Activated B cell treated with CpG ODN at 0.5 μM for 24 hours (primary cell): ENCODE measurements around the gene MYCBPAP. TPM values are rescaled to one million over a fixed set of nuclear protein-coding genes. Genes with fewer than 3 reads are reported as not detected.
"Not testable (repeated sequence)": the region's sequence is repeated elsewhere in the genome, so short reads cannot be mapped to it uniquely, and the experiment has no call there.

Experiments
- ATAC-seq: fragments of 200-7000 bp; cut with Tn5 transposase; one replicate; pipeline ENCODE4 v1.10.0; 2021; ENCODE audit warnings: low read depth, mild to moderate bottlenecking, moderate library complexity
- CTCF ChIA-PET: fragments of 350-600 bp; sonication (Branson Sonifier 250); formaldehyde crosslinking; loops from one replicate; lab custom pipeline; 2021; ENCODE audit warnings: antibody characterized with exemption; lab: Charles Lee
- POLR2A ChIA-PET: fragments of 350-600 bp; sonication (Branson Sonifier 250); formaldehyde crosslinking; loops from one replicate; lab custom pipeline; 2021; ENCODE audit warnings: antibody characterized with exemption; lab: Charles Lee
- DNase-seq: peaks from one replicate; pipeline ENCODE4 v3.0.0; 2022
- H3K27ac Mint-ChIP-seq: one replicate; pipeline ENCODE4 v1.8.0; 2020; ENCODE audit warnings: mixed read lengths
- H3K27me3 Mint-ChIP-seq: one replicate; pipeline ENCODE4 v1.8.0; 2021; ENCODE audit warnings: mixed read lengths
- H3K36me3 Mint-ChIP-seq: one replicate; pipeline ENCODE4 v1.8.0; 2021; ENCODE audit warnings: low read depth, mixed read lengths
- H3K4me1 Mint-ChIP-seq: one replicate; pipeline ENCODE4 v1.8.0; 2021; ENCODE audit warnings: mixed read lengths
- H3K4me3 Mint-ChIP-seq: one replicate; pipeline ENCODE4 v1.8.0; 2020; ENCODE audit warnings: mild to moderate bottlenecking, mixed read lengths
- H3K9me3 Mint-ChIP-seq: one replicate; pipeline ENCODE4 v1.8.0; 2020; ENCODE audit warnings: mixed read lengths
- CTCF ChIP-seq: fragments of 200-600 bp; IDR thresholded peaks from one replicate; pipeline ENCODE4 v1.8.0; 2022; ENCODE audit warnings: antibody characterized with exemption, mild to moderate bottlenecking
- intact Hi-C: fragments of 100-400 bp; cut with micrococcal nuclease; formaldehyde crosslinking; loops from one replicate; pipeline ENCODE4 v1.15.1; 2024
- total RNA-seq: library from RNA; stranded (reverse); gene quantifications from 2 replicates; pipeline ENCODE4 v1.2.3, GENCODE V29; 2022

Gene MYCBPAP
- total RNA-seq, 1 donor from 2014 or later = 2.3 TPM

- ATAC-seq = no peak
- peaks cover 15% of the 10 kb centered on the region for H3K4me1 Mint-ChIP-seq
- no peak overlapping the region for H3K27ac Mint-ChIP-seq
- POLR2A ChIA-PET = no interaction called here
- no peak overlapping the region for H3K4me3 Mint-ChIP-seq
- peaks cover 19% of the 10 kb centered on the region for H3K36me3 Mint-ChIP-seq
- TF ChIP-seq CTCF = no peak
- H3K9me3 Mint-ChIP-seq = no peaks in the 10 kb centered on the region
- peaks cover 6% of the 10 kb centered on the region for H3K27me3 Mint-ChIP-seq
- no peak for DNase-seq
- intact Hi-C loops = no loop called here
- CTCF ChIA-PET = interaction anchor here (2.1 kb wide), 1 partner anchor 78 kb away, joined by 9 read pairs; the partner anchor contains the start of gene LRRC59
Measured at GRCh38 chr17:50475362-50475761, 32.9 kb upstream of the MYCBPAP start.

GRCh38 chr17:50475775-50476544, 32.3 kb upstream of the MYCBPAP start:
- H3K27ac Mint-ChIP-seq, H3K9me3 Mint-ChIP-seq, intact Hi-C loops, POLR2A ChIA-PET, ATAC-seq, H3K27me3 Mint-ChIP-seq, DNase-seq, H3K4me3 Mint-ChIP-seq: not testable (repeated sequence)
- peaks cover 15% of the 10 kb centered on the region for H3K4me1 Mint-ChIP-seq
- CTCF ChIA-PET = interaction anchor here (2.1 kb wide), 1 partner anchor 78 kb away, joined by 9 read pairs; the partner anchor contains the start of gene LRRC59
- H3K36me3 Mint-ChIP-seq = peaks cover 20% of the 10 kb centered on the region

- peaks cover 15% of the 10 kb centered on the region for H3K4me1 Mint-ChIP-seq
- H3K27ac Mint-ChIP-seq = no peak overlapping the region
- TF ChIP-seq CTCF = no peak
- ChIA-PET POLR2A (interaction anchor here (1.9 kb wide), 1 partner anchor 79 kb away, joined by 9 read pairs; the partner anchor contains the start of gene LRRC59), CTCF (interaction anchor here (2.1 to 2.9 kb wide), 2 partner anchors 79 to 80 kb away, joined by 9 to 27 read pairs; partner anchors contain the start of gene LRRC59)
- H3K27me3 Mint-ChIP-seq = peaks cover 3% of the 10 kb centered on the region
- DNase-seq (no peak), ATAC-seq (no peak)
- H3K4me3 Mint-ChIP-seq = no peak overlapping the region
- peaks cover 22% of the 10 kb centered on the region for H3K36me3 Mint-ChIP-seq
- intact Hi-C loops = no loop called here
- H3K9me3 Mint-ChIP-seq = no peaks in the 10 kb centered on the region
Measured at GRCh38 chr17:50476545-50477315, 31.5 kb upstream of the MYCBPAP start.

GRCh38 chr17:50477976-50478375, 30.3 kb upstream of the MYCBPAP start:
- H3K9me3 Mint-ChIP-seq = no peaks in the 10 kb centered on the region
- H3K27ac Mint-ChIP-seq = peak overlapping the region; percentile 90
- ATAC-seq = no peak
- peaks cover 26% of the 10 kb centered on the region for H3K36me3 Mint-ChIP-seq
- intact Hi-C loops = loop anchor here (1.0 to 2.0 kb wide), 6 partner anchors 30 to 229 kb away; partner anchors contain the start of genes ANKRD40, CACNA1G, LRRC59 and MYCBPAP
- no peak for DNase-seq
- ChIA-PET POLR2A (interaction anchor here (0.7 to 1.9 kb wide), 4 partner anchors 10 to 80 kb away, joined by 5 to 9 read pairs (median 5); partner anchors contain the start of genes ACSF2, CHAD and LRRC59), CTCF (interaction anchor here (1.7 to 2.9 kb wide), 2 partner anchors 38 to 81 kb away, joined by 4 to 27 read pairs; partner anchors contain the start of gene LRRC59)
- H3K27me3 Mint-ChIP-seq = peaks cover 3% of the 10 kb centered on the region
- peak overlapping the region; percentile 86 for H3K4me3 Mint-ChIP-seq
- peaks cover 19% of the 10 kb centered on the region for H3K4me1 Mint-ChIP-seq
- no peak for TF ChIP-seq CTCF
